IMR-90 (cell line): ENCODE data around the gene DNASE1L1.

Experiments used
- CHD1 ChIP-seq: IDR thresholded peaks from 2 replicates; pipeline ENCODE4 v1.6.1; 2012; ENCODE audit warnings: low read depth, low read length, improper control_type of control experiment
- FOS ChIP-seq: fragments of 150-350 bp; IDR thresholded peaks from 2 replicates; pipeline ENCODE4 v1.6.1; 2016; ENCODE audit warnings: low read depth, low read length
- MAFK ChIP-seq: IDR thresholded peaks from 2 replicates; pipeline ENCODE4 v1.6.1; 2012; ENCODE audit warnings: low read depth, low read length, improper control_type of control experiment
- MAZ ChIP-seq: IDR thresholded peaks from 2 replicates; pipeline ENCODE4 v1.6.1; 2012; ENCODE audit warnings: low read depth, mild to moderate bottlenecking, low read length, improper control_type of control experiment, moderate library complexity, borderline replicate concordance
- MXI1 ChIP-seq: IDR thresholded peaks from 2 replicates; pipeline ENCODE4 v1.6.1; 2012; ENCODE audit warnings: low read depth, mild to moderate bottlenecking, low read length, moderate library complexity, borderline replicate concordance
- POLR2A ChIP-seq: IDR thresholded peaks from 2 replicates; pipeline ENCODE4 v1.6.1; 2012; ENCODE audit warnings: mild to moderate bottlenecking, low read depth, low read length
- RAD21 ChIP-seq: IDR thresholded peaks from 2 replicates; pipeline ENCODE4 v1.6.1; 2012; ENCODE audit warnings: low read length, improper control_type of control experiment
- RFX5 ChIP-seq: IDR thresholded peaks from 2 replicates; pipeline ENCODE4 v1.8.0; 2012; ENCODE audit warnings: low read depth, mild to moderate bottlenecking, low read length, moderate library complexity
- TF ChIP-seq, protein P1 (sequence below): conservative IDR thresholded peaks from 2 replicates; pipeline ENCODE4 v1.5.1; 2012; ENCODE audit warnings: mild to moderate bottlenecking, low read depth, low read length, improper control_type of control experiment

DNA sequence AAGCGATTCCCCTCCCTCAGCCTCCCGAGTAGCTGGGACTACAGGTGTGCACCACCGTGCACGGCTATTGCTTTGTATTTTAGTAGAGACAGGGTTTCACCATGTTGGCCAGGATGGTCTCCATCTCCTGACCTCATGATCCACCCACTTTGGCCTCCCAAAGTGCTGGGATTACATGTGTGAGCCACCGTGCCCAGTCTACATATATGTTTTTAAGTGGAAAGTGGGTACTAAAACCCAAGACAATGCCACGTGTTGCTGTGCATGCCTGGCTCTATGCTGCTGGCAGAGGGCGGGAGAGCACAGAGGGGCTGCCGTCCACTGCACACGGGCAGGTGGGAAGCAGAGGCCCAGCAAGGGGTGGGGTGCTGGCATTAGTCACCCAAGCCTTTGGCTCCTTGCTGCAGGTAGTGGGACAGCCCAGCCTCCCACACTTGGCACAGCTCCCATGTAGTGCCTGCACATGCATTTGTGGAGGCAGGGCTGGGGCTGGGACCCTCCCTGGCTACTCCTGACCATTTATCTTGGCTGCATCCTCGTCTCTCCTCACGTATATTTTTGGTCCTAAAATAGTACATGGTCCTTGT, 26.5 kb downstream of the DNASE1L1 start:
- TF ChIP-seq, protein P1, sequence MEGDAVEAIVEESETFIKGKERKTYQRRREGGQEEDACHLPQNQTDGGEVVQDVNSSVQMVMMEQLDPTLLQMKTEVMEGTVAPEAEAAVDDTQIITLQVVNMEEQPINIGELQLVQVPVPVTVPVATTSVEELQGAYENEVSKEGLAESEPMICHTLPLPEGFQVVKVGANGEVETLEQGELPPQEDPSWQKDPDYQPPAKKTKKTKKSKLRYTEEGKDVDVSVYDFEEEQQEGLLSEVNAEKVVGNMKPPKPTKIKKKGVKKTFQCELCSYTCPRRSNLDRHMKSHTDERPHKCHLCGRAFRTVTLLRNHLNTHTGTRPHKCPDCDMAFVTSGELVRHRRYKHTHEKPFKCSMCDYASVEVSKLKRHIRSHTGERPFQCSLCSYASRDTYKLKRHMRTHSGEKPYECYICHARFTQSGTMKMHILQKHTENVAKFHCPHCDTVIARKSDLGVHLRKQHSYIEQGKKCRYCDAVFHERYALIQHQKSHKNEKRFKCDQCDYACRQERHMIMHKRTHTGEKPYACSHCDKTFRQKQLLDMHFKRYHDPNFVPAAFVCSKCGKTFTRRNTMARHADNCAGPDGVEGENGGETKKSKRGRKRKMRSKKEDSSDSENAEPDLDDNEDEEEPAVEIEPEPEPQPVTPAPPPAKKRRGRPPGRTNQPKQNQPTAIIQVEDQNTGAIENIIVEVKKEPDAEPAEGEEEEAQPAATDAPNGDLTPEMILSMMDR = no peak
- TF ChIP-seq MAZ (no peak), FOS (no peak), RAD21 (no peak), MAFK (no peak), MXI1 (no peak), CHD1 (no peak), RFX5 (no peak), POLR2A (no peak)
